ENCODE measurements around the gene HIP1. TPM values are rescaled to one million over a fixed set of nuclear protein-coding genes. Genes with fewer than 3 reads are reported as not detected.

The HIP1 gene
- total and polyA plus RNA-seq, 2 of the 4 experiments (the other 2 are of a cell fraction), result 6.8 to 10.0 TPM

GRCh38 chr7:75723444-75723843 lies 15.3 kb downstream of the HIP1 start:
- no peak overlapping the region for H2AK5ac ChIP-seq (ENCODE audit: low read depth, low read length)
- ATAC-seq (ENCODE audit: low read depth) (no peak), DNase-seq (no peak)
- H2BK15ac ChIP-seq (ENCODE audit: low read depth, low read length), result no peak overlapping the region
- H4K5ac ChIP-seq (ENCODE audit: low read depth, low read length), result no peak overlapping the region
- dilution Hi-C loops (cut with HindIII; ENCODE audit: low sequenced_read_pairs, unreplicated experiment) (no loop called here), intact Hi-C loops (cut with micrococcal nuclease) (no loop called here), in situ Hi-C loops (cut with MboI; ENCODE audit: low sequenced_read_pairs) (no loop called here)
- H3K14ac ChIP-seq (replicated peaks; ENCODE audit: low read depth, low read length), result no peak overlapping the region
- no peak overlapping the region for H3K18ac ChIP-seq (ENCODE audit: low read depth, low read length)
- ChIA-PET POLR2A (ENCODE audit: unreplicated experiment) (no interaction called here), CTCF (no interaction called here)
- peaks cover 9% of the 10 kb centered on the region for H3K4me1 ChIP-seq (ENCODE audit: control insufficient read depth, insufficient read depth, low read length)
- no peak overlapping the region for H2BK120ac ChIP-seq (ENCODE audit: low read depth, low read length)
- no peak overlapping the region for H3K56ac ChIP-seq (ENCODE audit: extremely low read depth, insufficient read depth, low read length)
- peaks cover 2% of the 10 kb centered on the region; the same call in 1 of the 2 replicates for H3K36me3 ChIP-seq (ENCODE audit: control insufficient read depth, insufficient read depth, low read length)
- TF ChIP-seq NFE2L2 (IDR thresholded peaks at IDR 0.05; ENCODE audit: low read depth, low read length) (no peak), ELK1 (IDR thresholded peaks at IDR 0.05; ENCODE audit: borderline replicate concordance, low read depth, low read length) (no peak), FOS (IDR thresholded peaks at IDR 0.05; ENCODE audit: low read depth, low read length) (no peak), MXI1 (IDR thresholded peaks at IDR 0.05; ENCODE audit: borderline replicate concordance, low read depth, low read length) (no peak), MAFK (IDR thresholded peaks at IDR 0.05; ENCODE audit: low read depth, low read length) (no peak), USF2 (IDR thresholded peaks at IDR 0.05; ENCODE audit: low read depth, low read length) (no peak), RCOR1 (IDR thresholded peaks at IDR 0.05; ENCODE audit: insufficient replicate concordance, low read length) (no peak), SMC3 (IDR thresholded peaks at IDR 0.05; ENCODE audit: low read depth, low read length) (no peak), POLR2A (IDR thresholded peaks at IDR 0.05; ENCODE audit: low read depth, low read length) (no peak), BHLHE40 (IDR thresholded peaks at IDR 0.05; ENCODE audit: low read depth, low read length) (no peak)
- H3K79me1 ChIP-seq (ENCODE audit: low read depth in 1 of 2, low read length in 2 of 2), result peaks cover 0 to 48% of the 10 kb centered on the region in 2 experiments; a peak in 3 of 4 replicates
- no peak overlapping the region for H3K23ac ChIP-seq (ENCODE audit: low read depth, low read length)
- H4K8ac ChIP-seq (ENCODE audit: low read depth in 2 of 2, low read length in 2 of 2), result no peak overlapping the region
- no peak overlapping the region for H2BK5ac ChIP-seq (ENCODE audit: low read depth, low read length, poor library complexity, severe bottlenecking)
- H3K4me2 ChIP-seq (ENCODE audit: low read depth, low read length), result no peak overlapping the region
- H3K9me3 ChIP-seq (ENCODE audit: control insufficient read depth, insufficient read depth, low read length), result no peaks in the 10 kb centered on the region
- no peak overlapping the region for H3K9ac ChIP-seq (ENCODE audit: low read depth, low read length)
- H3K9me1 ChIP-seq (ENCODE audit: insufficient read depth, low read length), result peaks cover 17% of the 10 kb centered on the region
- no CpG with 5 or more reads among the region's 3 CpGs for WGBS, 2 experiments (ENCODE audit: extremely low coverage in 2 of 2, insufficient read length in 1 of 2)
- no TSS peak for BruUV-seq (replicated peaks)
- H2AFZ ChIP-seq (replicated peaks; ENCODE audit: low read length, poor library complexity), result no peak overlapping the region
- no peaks in the 10 kb centered on the region for H4K20me1 ChIP-seq (ENCODE audit: insufficient read depth, low read length)
- no peak overlapping the region for H3K27ac ChIP-seq (ENCODE audit: insufficient read depth, low read length)
- no peak overlapping the region for H3K4me3 ChIP-seq (ENCODE audit: insufficient read depth, low read depth, low read length)
- H2BK20ac ChIP-seq (ENCODE audit: low read depth, low read length), result no peak overlapping the region
- no peak overlapping the region for H2AK9ac ChIP-seq (replicated peaks; ENCODE audit: low read depth, low read length, poor library complexity)
- H3K27me3 ChIP-seq (ENCODE audit: control insufficient read depth, insufficient read depth, low read length), result no peaks in the 10 kb centered on the region
- H3K4ac ChIP-seq (ENCODE audit: low read depth, low read length), result no peak overlapping the region
- H4K91ac ChIP-seq (ENCODE audit: insufficient read depth, low read depth, low read length), result no peak overlapping the region
